K562 (cell line): ENCODE measurements around the gene MAN1B1. TPM values are rescaled to one million over a fixed set of nuclear protein-coding genes. Genes with fewer than 3 reads are reported as not detected.
A peak's percentile ranks its signal among the peaks of the same experiment; 100 is the strongest.

Experiments used
- CBX8 ChIP-seq: fragments of 200-600 bp; sonication (generic); IDR thresholded peaks from 2 replicates; pipeline ENCODE4 v1.6.1; 2012; ENCODE audit warnings: borderline replicate concordance, mixed run types, low read depth, mild to moderate bottlenecking, moderate library complexity, mixed read lengths, low read length, control low read depth, inconsistent platforms; ENCODE audit not compliant: poor library complexity, severe bottlenecking; ENCODE audit errors: extremely low read depth
- EWSR1 ChIP-seq: fragments of 450-650 bp; IDR thresholded peaks from 2 replicates; pipeline ENCODE4 v1.6.1; 2018; ENCODE audit warnings: borderline replicate concordance, mild to moderate bottlenecking, low read depth, moderate library complexity; ENCODE audit not compliant: partially characterized antibody
- MCM7 ChIP-seq, 2 experiments: fragments of 450-650 bp; IDR thresholded peaks; 2 replicates each; pipeline ENCODE4 v1.6.1; 2016 to 2018
- NR3C1 ChIP-seq: sonication (generic); formaldehyde crosslinking; IDR thresholded peaks from 2 replicates; pipeline ENCODE4 v1.8.1; 2022; ENCODE audit warnings: missing genetic modification reagents
- NR4A1 ChIP-seq, 2 experiments: fragments of 250-450 bp in 1 of 2; fragments of 450-650 bp in 1 of 2; sonication (Bioruptor Pico) in 1 of 2; IDR thresholded peaks; 2 replicates each; pipeline versions ENCODE4 v1.4.0 to v1.6.1; 2016 to 2020; ENCODE audit warnings: mild to moderate bottlenecking in 2 of 2, missing compliant biosample characterization in 1 of 2, missing genetic modification characterization in 1 of 2, moderate library complexity in 1 of 2
- PCBP2 ChIP-seq: fragments of 200-400 bp; formaldehyde crosslinking; IDR thresholded peaks from 2 replicates; pipeline ENCODE4 v1.6.1; 2018; ENCODE audit warnings: low read length, low read depth, mild to moderate bottlenecking, moderate library complexity; ENCODE audit not compliant: poor library complexity, severe bottlenecking
- RBM34 ChIP-seq: fragments of 200-400 bp; formaldehyde crosslinking; IDR thresholded peaks from 2 replicates; pipeline ENCODE4 v1.6.1; 2018; ENCODE audit warnings: low read length, borderline replicate concordance; ENCODE audit not compliant: insufficient read depth
- STAT5A ChIP-seq: IDR thresholded peaks from 2 replicates; pipeline ENCODE4 v1.6.1; 2012; ENCODE audit warnings: low read length, inconsistent platforms, borderline replicate concordance
- STAT6 ChIP-seq: sonication (generic); formaldehyde crosslinking; IDR thresholded peaks from 2 replicates; pipeline ENCODE4 v1.8.1; 2023; ENCODE audit warnings: mild to moderate bottlenecking, missing genetic modification reagents
- TCF3 ChIP-seq: sonication (generic); formaldehyde crosslinking; IDR thresholded peaks from 2 replicates; pipeline ENCODE4 v1.4.0; 2020; ENCODE audit warnings: mild to moderate bottlenecking, missing genetic modification reagents
- ZFX ChIP-seq: sonication (generic); formaldehyde crosslinking; IDR thresholded peaks from 2 replicates; pipeline ENCODE4 v1.8.0; 2022; ENCODE audit warnings: mild to moderate bottlenecking, missing genetic modification reagents, moderate library complexity
- polyA plus RNA-seq, 8 experiments: library from polyadenylated mRNA; depleted of rRNA in 4 of 8; stranded (reverse) in 5 of 8; unstranded in 3 of 8; fragments of >200 nt; fragmentation: Nextera tagmentation in 2 of 8; fragmentation: Illumina TruSeq in 1 of 8; extraction: Ambion mirVana in 2 of 8; extraction: Trizol in 1 of 8; gene quantifications; 2 replicates each; pipeline versions ENCODE4 v1.2.1 to v1.2.3, GENCODE V29; 2011 to 2014; ENCODE audit warnings: inconsistent platforms in 1 of 8, missing spikeins in 1 of 8
- total RNA-seq, 7 experiments: library from RNA; depleted of rRNA in 6 of 7; stranded (reverse); fragments of >200 nt in 6 of 7; fragmentation: Illumina TruSeq in 2 of 7; extraction: Trizol in 2 of 7; gene quantifications; 2 replicates each; pipeline versions ENCODE4 v1.2.1 to v1.2.3, GENCODE V29; 2011 to 2021; ENCODE audit warnings: low replicate concordance in 1 of 7
- TF ChIP-seq, protein P1 (sequence below): fragments of 450-650 bp; IDR thresholded peaks from 2 replicates; pipeline ENCODE4 v1.7.1; 2018; ENCODE audit warnings: mild to moderate bottlenecking, low read depth; ENCODE audit not compliant: partially characterized antibody
- TF ChIP-seq, protein P2 (sequence below): fragments of 450-650 bp; IDR thresholded peaks from 2 replicates; pipeline ENCODE4 v1.6.1; 2016; ENCODE audit warnings: low read depth

The MAN1B1 gene
- total and polyA plus RNA-seq, 9 of the 15 experiments (the other 6 are each of a cell fraction or from before 2014, with no cell fraction given), result 0.55 to 36.6 (median 27.3) TPM

- TF ChIP-seq EWSR1 (no peak), PCBP2 (no peak), RBM34 (no peak), NR3C1 (CRISPR knock-in tag) (no peak), STAT6 (no peak), CBX8 (no peak), MCM7 (IDR thresholded peaks at IDR 0.05) (no peak), NR4A1 (CRISPR knock-in tag; IDR thresholded peaks at IDR 0.05) (no peak), NR4A1 (tag; IDR thresholded peaks at IDR 0.05) (peak; percentile 66; the same call in 1 of the 2 replicates), TCF3 (no peak), STAT5A (no peak), ZFX (CRISPR knock-in tag) (no peak)
- TF ChIP-seq, protein P1, sequence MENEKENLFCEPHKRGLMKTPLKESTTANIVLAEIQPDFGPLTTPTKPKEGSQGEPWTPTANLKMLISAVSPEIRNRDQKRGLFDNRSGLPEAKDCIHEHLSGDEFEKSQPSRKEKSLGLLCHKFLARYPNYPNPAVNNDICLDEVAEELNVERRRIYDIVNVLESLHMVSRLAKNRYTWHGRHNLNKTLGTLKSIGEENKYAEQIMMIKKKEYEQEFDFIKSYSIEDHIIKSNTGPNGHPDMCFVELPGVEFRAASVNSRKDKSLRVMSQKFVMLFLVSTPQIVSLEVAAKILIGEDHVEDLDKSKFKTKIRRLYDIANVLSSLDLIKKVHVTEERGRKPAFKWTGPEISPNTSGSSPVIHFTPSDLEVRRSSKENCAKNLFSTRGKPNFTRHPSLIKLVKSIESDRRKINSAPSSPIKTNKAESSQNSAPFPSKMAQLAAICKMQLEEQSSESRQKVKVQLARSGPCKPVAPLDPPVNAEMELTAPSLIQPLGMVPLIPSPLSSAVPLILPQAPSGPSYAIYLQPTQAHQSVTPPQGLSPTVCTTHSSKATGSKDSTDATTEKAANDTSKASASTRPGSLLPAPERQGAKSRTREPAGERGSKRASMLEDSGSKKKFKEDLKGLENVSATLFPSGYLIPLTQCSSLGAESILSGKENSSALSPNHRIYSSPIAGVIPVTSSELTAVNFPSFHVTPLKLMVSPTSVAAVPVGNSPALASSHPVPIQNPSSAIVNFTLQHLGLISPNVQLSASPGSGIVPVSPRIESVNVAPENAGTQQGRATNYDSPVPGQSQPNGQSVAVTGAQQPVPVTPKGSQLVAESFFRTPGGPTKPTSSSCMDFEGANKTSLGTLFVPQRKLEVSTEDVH, result no peak
- TF ChIP-seq, protein P2, sequence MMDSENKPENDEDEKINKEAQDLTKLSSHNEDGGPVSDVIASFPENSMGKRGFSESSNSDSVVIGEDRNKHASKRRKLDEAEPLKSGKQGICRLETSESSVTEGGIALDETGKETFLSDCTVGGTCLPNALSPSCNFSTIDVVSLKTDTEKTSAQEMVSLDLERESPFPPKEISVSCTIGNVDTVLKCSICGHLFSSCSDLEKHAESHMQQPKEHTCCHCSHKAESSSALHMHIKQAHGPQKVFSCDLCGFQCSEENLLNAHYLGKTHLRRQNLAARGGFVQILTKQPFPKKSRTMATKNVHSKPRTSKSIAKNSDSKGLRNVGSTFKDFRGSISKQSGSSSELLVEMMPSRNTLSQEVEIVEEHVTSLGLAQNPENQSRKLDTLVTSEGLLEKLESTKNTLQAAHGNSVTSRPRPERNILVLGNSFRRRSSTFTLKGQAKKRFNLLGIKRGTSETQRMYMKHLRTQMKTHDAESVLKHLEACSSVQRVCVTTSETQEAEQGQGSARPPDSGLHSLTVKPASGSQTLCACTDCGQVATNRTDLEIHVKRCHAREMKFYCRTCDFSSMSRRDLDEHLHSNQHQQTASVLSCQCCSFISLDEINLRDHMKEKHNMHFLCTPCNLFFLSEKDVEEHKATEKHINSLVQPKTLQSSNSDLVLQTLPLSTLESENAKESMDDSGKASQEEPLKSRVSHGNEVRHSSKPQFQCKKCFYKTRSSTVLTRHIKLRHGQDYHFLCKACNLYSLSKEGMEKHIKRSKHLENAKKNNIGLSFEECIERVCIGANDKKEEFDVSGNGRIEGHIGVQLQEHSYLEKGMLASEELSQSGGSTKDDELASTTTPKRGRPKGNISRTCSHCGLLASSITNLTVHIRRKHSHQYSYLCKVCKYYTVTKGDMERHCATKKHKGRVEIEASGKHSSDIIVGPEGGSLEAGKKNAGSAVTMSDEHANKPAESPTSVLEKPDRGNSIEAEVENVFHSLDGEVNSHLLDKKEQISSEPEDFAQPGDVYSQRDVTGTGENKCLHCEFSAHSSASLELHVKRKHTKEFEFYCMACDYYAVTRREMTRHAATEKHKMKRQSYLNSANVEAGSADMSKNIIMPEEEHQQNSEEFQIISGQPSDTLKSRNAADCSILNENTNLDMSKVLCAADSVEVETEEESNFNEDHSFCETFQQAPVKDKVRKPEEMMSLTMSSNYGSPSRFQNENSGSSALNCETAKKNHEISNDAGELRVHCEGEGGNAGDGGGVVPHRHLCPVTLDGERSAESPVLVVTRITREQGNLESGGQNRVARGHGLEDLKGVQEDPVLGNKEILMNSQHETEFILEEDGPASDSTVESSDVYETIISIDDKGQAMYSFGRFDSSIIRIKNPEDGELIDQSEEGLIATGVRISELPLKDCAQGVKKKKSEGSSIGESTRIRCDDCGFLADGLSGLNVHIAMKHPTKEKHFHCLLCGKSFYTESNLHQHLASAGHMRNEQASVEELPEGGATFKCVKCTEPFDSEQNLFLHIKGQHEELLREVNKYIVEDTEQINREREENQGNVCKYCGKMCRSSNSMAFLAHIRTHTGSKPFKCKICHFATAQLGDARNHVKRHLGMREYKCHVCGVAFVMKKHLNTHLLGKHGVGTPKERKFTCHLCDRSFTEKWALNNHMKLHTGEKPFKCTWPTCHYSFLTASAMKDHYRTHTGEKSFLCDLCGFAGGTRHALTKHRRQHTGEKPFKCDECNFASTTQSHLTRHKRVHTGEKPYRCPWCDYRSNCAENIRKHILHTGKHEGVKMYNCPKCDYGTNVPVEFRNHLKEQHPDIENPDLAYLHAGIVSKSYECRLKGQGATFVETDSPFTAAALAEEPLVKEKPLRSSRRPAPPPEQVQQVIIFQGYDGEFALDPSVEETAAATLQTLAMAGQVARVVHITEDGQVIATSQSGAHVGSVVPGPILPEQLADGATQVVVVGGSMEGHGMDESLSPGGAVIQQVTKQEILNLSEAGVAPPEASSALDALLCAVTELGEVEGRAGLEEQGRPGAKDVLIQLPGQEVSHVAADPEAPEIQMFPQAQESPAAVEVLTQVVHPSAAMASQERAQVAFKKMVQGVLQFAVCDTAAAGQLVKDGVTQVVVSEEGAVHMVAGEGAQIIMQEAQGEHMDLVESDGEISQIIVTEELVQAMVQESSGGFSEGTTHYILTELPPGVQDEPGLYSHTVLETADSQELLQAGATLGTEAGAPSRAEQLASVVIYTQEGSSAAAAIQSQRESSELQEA, result no peak
These were observed 11.5 kb upstream of the MAN1B1 start (continued) for GRCh38 chr9:137075275-137075775.
